GM12865 (cell line): ENCODE measurements around the gene OPCML.

ENCODE experiments used
- DNase-seq: peaks from one replicate; pipeline ENCODE4 v3.0.0; 2010; ENCODE audit warnings: low read depth
- H3K4me3 ChIP-seq: 2 replicates; pipeline ENCODE4 v1.5.1; 2011; ENCODE audit warnings: mild to moderate bottlenecking, low read depth, low read length, control low read depth
- TF ChIP-seq, protein P1 (sequence below): IDR thresholded peaks from 2 replicates; pipeline ENCODE4 v1.5.1; 2011; ENCODE audit warnings: low read length, control low read depth, low read depth, inconsistent platforms; ENCODE audit not compliant: insufficient read depth; ENCODE audit errors: missing control alignments

OPCML gene

DNA sequence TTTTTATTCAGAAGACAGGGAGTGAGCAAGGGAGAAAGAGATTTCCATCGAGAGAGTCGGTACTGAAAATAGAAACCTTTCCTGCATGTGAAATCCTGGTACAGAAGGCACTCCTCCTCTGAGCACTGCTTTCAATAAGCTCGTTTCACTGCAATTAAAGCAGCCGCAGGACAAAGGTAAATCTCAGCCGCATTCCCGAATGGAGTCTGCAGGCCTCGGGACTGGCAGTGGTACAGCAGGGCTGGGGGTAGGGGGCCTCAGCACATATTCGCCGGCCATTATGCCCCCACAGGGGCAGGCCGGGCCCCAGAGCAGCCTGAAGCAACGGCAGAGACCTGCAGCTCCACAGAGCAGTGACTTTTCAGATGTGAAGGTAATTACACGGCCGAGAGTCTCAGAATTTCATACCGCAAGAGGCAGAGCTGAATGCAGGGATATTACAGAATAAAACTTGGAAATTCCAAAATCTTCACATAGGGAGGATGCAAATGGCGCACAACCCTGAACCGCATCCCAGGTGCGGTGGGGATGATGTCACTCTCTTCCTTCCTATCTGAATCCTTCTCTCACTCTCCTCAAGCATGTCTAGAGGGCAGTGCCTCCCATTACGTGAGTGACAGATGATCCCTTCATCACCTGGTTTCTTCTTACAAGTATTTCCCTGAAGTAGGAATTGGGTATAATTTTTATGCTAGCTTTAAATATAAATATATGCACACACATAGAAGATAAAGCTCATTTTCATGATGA, 622.1 kb downstream of the OPCML start:
- TF ChIP-seq, protein P1, sequence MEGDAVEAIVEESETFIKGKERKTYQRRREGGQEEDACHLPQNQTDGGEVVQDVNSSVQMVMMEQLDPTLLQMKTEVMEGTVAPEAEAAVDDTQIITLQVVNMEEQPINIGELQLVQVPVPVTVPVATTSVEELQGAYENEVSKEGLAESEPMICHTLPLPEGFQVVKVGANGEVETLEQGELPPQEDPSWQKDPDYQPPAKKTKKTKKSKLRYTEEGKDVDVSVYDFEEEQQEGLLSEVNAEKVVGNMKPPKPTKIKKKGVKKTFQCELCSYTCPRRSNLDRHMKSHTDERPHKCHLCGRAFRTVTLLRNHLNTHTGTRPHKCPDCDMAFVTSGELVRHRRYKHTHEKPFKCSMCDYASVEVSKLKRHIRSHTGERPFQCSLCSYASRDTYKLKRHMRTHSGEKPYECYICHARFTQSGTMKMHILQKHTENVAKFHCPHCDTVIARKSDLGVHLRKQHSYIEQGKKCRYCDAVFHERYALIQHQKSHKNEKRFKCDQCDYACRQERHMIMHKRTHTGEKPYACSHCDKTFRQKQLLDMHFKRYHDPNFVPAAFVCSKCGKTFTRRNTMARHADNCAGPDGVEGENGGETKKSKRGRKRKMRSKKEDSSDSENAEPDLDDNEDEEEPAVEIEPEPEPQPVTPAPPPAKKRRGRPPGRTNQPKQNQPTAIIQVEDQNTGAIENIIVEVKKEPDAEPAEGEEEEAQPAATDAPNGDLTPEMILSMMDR = no peak
- H3K4me3 ChIP-seq = no peak overlapping the region
- DNase-seq = no peak

DNA sequence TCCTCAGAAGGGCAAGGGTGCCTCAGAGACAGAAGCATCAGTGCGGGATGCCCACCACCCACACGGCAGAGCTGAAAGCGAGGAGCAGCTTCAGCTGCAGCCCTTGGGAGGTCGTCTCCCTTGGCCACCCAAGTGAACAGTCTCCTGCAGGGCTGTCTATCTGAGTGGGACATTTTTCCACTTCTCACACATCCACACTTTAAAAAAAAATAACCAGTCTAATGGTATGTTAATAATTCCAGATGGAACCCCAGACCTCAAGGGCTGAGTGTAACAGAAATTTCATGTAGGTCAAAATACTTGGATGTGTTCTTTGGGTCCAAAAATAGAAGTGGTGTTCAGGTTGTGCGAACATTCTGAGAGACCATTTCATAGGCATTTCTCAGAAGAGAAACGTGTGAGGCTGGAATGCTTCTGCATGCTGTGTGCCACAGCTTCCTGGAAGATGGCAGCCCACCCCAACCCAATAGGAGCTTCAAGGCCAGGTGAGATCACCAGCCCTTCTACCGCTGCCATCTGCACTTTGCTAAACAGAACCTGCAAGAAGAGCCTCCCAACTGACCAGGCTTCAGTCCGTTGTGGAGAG, 623.2 kb downstream of the OPCML start:
- TF ChIP-seq, protein P1 = no peak
- DNase-seq = no peak
- H3K4me3 ChIP-seq = no peak overlapping the region

DNA sequence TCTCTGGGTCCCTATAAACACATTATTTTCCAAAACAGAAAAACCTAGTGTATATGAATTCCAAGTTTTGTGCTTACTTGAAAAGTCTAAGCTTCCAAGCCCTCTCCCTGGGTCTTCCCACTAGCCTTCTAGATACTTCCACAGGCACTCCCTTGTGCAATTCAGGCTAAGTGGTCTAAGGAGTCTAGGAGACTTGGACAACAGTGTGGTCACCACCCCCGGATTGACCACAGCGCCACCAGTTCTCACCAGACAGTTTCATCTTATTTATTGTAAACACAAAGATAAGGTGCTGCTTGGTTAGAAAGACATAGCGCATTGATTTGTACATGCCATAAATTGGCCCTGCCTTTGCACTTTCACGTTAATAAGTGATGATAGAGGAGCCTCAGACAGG, 623.9 kb downstream of the OPCML start:
- TF ChIP-seq, protein P1 = no peak
- no peak overlapping the region for H3K4me3 ChIP-seq
- no peak for DNase-seq

DNA sequence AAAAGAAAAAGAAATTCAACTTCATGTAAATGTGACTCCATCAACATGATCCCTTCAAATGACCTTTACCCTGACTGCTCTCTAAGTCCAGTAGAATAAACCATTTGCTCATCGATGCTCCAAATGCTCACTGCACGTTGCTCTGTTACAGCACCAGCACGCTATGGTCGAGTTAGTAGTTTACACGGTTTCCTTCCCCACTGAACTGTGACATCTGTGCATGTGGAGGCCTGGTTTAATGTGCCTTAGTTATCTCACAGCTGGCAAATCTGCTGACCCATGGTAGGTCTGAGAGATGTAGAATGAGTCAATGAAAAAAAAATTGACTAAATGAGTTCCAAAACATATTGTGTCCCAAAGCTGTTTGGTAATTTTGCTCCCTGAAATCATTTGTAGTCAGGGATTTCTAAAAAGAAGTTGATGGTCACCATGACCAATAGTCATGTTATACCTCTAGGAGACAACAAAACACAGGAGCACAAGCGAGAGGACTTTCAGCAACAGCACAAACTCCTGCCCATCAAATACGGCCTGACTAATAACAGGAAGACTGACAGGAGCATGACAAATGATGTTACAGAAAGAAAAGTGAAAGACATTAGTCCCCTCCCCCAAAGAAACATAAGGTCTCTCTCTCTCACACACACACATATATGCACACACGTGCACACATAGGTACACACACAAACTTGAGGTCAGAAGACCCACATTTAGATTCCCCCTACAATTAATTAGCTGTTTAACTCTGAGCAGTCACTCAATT, 624.5 kb downstream of the OPCML start:
- no peak overlapping the region for H3K4me3 ChIP-seq
- peak; percentile 4 for DNase-seq
- TF ChIP-seq, protein P1 = no peak

DNA sequence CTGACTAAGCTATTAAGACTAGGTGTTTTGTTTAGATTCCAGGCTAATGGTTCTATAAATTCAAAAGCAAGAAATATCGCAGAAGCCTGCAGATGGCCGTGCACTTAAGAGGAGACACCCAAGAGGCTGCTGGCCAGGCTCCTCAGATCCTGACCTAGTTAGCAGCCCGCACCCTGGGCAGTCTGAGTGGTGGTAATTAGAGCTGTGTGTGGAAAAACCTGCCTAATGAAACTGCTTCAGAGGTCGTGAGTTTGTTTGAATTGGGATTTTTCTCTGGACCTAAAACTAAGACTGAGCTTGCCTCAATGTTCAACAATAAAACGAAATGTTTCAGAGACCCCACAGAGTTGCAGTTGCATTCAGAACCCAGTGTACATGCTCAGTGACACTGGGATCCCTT, 627.7 kb downstream of the OPCML start:
- TF ChIP-seq, protein P1 = no peak
- H3K4me3 ChIP-seq = no peak overlapping the region
- DNase-seq = no peak

DNA sequence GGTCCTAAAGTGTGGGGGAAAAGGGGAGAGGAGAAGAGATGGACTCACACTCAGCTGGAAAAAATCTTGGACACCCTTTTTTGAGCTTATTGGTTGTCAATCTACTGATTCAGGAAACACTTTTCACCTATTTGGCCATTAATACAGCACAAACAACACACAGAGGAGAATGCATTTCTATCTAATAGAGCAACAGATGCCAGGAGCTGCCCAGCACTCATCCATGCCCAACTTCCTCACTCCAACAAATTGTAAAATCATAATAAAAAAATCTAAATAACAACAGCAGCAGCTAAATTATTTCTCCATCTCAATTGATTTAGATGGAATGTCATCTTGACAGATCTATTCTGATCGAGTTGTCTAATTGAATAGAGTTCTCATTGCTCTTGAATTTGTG, 628.2 kb downstream of the OPCML start:
- H3K4me3 ChIP-seq = no peak overlapping the region
- TF ChIP-seq, protein P1 = no peak
- DNase-seq = no peak
